Neural cell (in vitro differentiated cells): Measurements from ENCODE around the gene JOSD1. TPM values are rescaled to one million over a fixed set of nuclear protein-coding genes. Genes with fewer than 3 reads are reported as not detected.

ENCODE experiments used
- H2AFZ ChIP-seq: fragments of 200-600, 300-800 bp; sonication (generic), shearing (Covaris generic); 2 replicates; pipeline ENCODE4 v1.6.0; 2014; ENCODE audit warnings: low read depth, mild to moderate bottlenecking, antibody characterized with exemption, low read length, moderate library complexity
- H3F3A ChIP-seq: fragments of 200-600 bp; shearing (Covaris generic); 2 replicates; pipeline ENCODE4 v1.6.1; 2016; ENCODE audit warnings: mild to moderate bottlenecking, moderate library complexity, mixed read lengths, antibody characterized with exemption, low read length; ENCODE audit not compliant: insufficient read depth, poor library complexity, severe bottlenecking
- H3K27ac ChIP-seq: fragments of 200-600, 300-800 bp; sonication (generic), shearing (Covaris generic); 2 replicates; pipeline ENCODE4 v1.5.1; 2014; ENCODE audit warnings: mild to moderate bottlenecking, low read length, moderate library complexity
- H3K27me3 ChIP-seq: fragments of 300-800, 200-600 bp; sonication (generic), shearing (Covaris generic); 2 replicates; pipeline ENCODE4 v1.6.0; 2014; ENCODE audit warnings: mild to moderate bottlenecking, low read depth, low read length, moderate library complexity; ENCODE audit not compliant: insufficient read depth
- H3K36me3 ChIP-seq: fragments of 300-800, 200-600 bp; sonication (generic), shearing (Covaris generic); 2 replicates; pipeline ENCODE4 v1.5.1; 2014; ENCODE audit warnings: mild to moderate bottlenecking, antibody characterized with exemption, low read length, moderate library complexity; ENCODE audit not compliant: insufficient read depth
- H3K4me2 ChIP-seq: fragments of 300-800, 200-600 bp; sonication (generic), shearing (Covaris generic); 2 replicates; pipeline ENCODE4 v1.6.0; 2014; ENCODE audit warnings: mild to moderate bottlenecking, low read length
- H3K4me3 ChIP-seq: fragments of 300-800, 200-600 bp; sonication (generic), shearing (Covaris generic); 2 replicates; pipeline ENCODE4 v1.5.1; 2014; ENCODE audit warnings: mild to moderate bottlenecking, low read length, moderate library complexity
- H3K79me2 ChIP-seq: fragments of 200-600 bp; shearing (Covaris generic); replicated peaks from 2 replicates; pipeline ENCODE4 v1.6.0; 2014; ENCODE audit warnings: mild to moderate bottlenecking, low read length, moderate library complexity; ENCODE audit not compliant: insufficient read depth
- H3K9ac ChIP-seq: fragments of 300-800, 200-600 bp; sonication (generic), shearing (Covaris generic); 2 replicates; pipeline ENCODE4 v1.6.1; 2016; ENCODE audit warnings: mild to moderate bottlenecking, low read length, mixed read lengths
- H3K9me2 ChIP-seq: fragments of 200-600 bp; shearing (Covaris generic); 2 replicates; pipeline ENCODE4 v1.6.1; 2016; ENCODE audit warnings: mild to moderate bottlenecking, low read length, mixed read lengths; ENCODE audit not compliant: insufficient read depth
- H3K9me3 ChIP-seq: fragments of 200-600, 300-800 bp; sonication (generic), shearing (Covaris generic); 2 replicates; pipeline ENCODE4 v1.6.1; 2016; ENCODE audit warnings: mild to moderate bottlenecking, mixed run types, low read length, moderate library complexity, mixed read lengths
- H4K20me1 ChIP-seq: fragments of 200-600 bp; shearing (Covaris generic); 2 replicates; pipeline ENCODE4 v1.6.1; 2016; ENCODE audit warnings: mild to moderate bottlenecking, mixed run types; ENCODE audit not compliant: insufficient read depth
- CTCF ChIP-seq: fragments of 450-650 bp; IDR thresholded peaks from 2 replicates; pipeline ENCODE4 v1.5.1; 2014; ENCODE audit warnings: antibody characterized with exemption, mild to moderate bottlenecking, moderate library complexity; ENCODE audit not compliant: poor library complexity, severe bottlenecking
- EP300 ChIP-seq: fragments of 450-650 bp; conservative IDR thresholded peaks from 2 replicates; pipeline ENCODE4 v1.6.1; 2014; ENCODE audit warnings: antibody characterized with exemption, mild to moderate bottlenecking, moderate library complexity; ENCODE audit not compliant: poor library complexity, severe bottlenecking
- EZH2 ChIP-seq: fragments of 200-600, 300-800 bp; shearing (Covaris generic), sonication (generic); IDR thresholded peaks from 2 replicates; pipeline ENCODE4 v1.6.1; 2014; ENCODE audit warnings: antibody characterized with exemption, low read length, borderline replicate concordance, mild to moderate bottlenecking; ENCODE audit not compliant: insufficient read depth, poor library complexity, severe bottlenecking
- MXI1 ChIP-seq: fragments of 450-650 bp; conservative IDR thresholded peaks from 2 replicates; pipeline ENCODE4 v1.6.1; 2014; ENCODE audit warnings: antibody characterized with exemption, mild to moderate bottlenecking; ENCODE audit not compliant: poor library complexity, severe bottlenecking
- POLR2AphosphoS5 ChIP-seq: IDR thresholded peaks from 2 replicates; pipeline ENCODE4 v1.6.1; 2012
- RAD21 ChIP-seq: fragments of 450-650 bp; conservative IDR thresholded peaks from 2 replicates; pipeline ENCODE4 v1.6.1; 2014; ENCODE audit warnings: antibody characterized with exemption, mild to moderate bottlenecking, moderate library complexity
- REST ChIP-seq: IDR thresholded peaks from 2 replicates; pipeline ENCODE4 v1.6.1; 2012; ENCODE audit warnings: borderline replicate concordance
- SMC3 ChIP-seq: fragments of 450-650 bp; conservative IDR thresholded peaks from 2 replicates; pipeline ENCODE4 v1.6.1; 2014; ENCODE audit warnings: antibody characterized with exemption, mild to moderate bottlenecking, moderate library complexity; ENCODE audit not compliant: poor library complexity
- TAF1 ChIP-seq: IDR thresholded peaks from 2 replicates; pipeline ENCODE4 v1.6.1; 2012; ENCODE audit warnings: low read depth
- polyA plus RNA-seq: library from polyadenylated mRNA; depleted of rRNA; stranded (reverse); fragments of >200 nt; gene quantifications from 2 replicates; pipeline ENCODE4 v1.2.3, GENCODE V29; 2014

Gene JOSD1
- polyA plus RNA-seq, 1 donor from 2014 or later = 71.3 TPM

- H3K27me3 ChIP-seq = no peaks in the 10 kb centered on the region
- H3K27ac ChIP-seq = peak overlapping the region; percentile 74
- no peaks in the 10 kb centered on the region for H3K9me2 ChIP-seq
- H3K79me2 ChIP-seq = peaks cover 47% of the 10 kb centered on the region
- H3K9me3 ChIP-seq = no peaks in the 10 kb centered on the region
- H2AFZ ChIP-seq = no peak overlapping the region
- no peaks in the 10 kb centered on the region for H4K20me1 ChIP-seq
- peak overlapping the region; percentile 88 for H3K9ac ChIP-seq
- H3K36me3 ChIP-seq = no peaks in the 10 kb centered on the region
- peak overlapping the region; percentile 98 for H3K4me3 ChIP-seq
- no peaks in the 10 kb centered on the region for H3F3A ChIP-seq
- no peak for TF ChIP-seq RAD21
- no peak for TF ChIP-seq EP300
- no peak for TF ChIP-seq POLR2AphosphoS5
- TF ChIP-seq REST = no peak
- TF ChIP-seq TAF1 = no peak
- no peak for TF ChIP-seq SMC3
- no peak for TF ChIP-seq EZH2
- no peak for TF ChIP-seq MXI1
- no peak for TF ChIP-seq CTCF
- H3K4me2 ChIP-seq = peak overlapping the region; percentile 57
Measured at GRCh38 chr22:38706901-38707195, 6.1 kb upstream of the JOSD1 start.

- no peaks in the 10 kb centered on the region for H3K9me2 ChIP-seq
- no peak overlapping the region for H2AFZ ChIP-seq
- peak overlapping the region; percentile 74 for H3K27ac ChIP-seq
- H3K27me3 ChIP-seq = no peaks in the 10 kb centered on the region
- peak overlapping the region; percentile 88 for H3K9ac ChIP-seq
- H3K36me3 ChIP-seq = no peaks in the 10 kb centered on the region
- peak overlapping the region; percentile 98 for H3K4me3 ChIP-seq
- H3K4me2 ChIP-seq = peak overlapping the region; percentile 57
- peaks cover 42% of the 10 kb centered on the region for H3K79me2 ChIP-seq
- TF ChIP-seq REST = no peak
- TF ChIP-seq SMC3 = peak; percentile 25
- no peak for TF ChIP-seq TAF1
- no peak for TF ChIP-seq EZH2
- no peak for TF ChIP-seq EP300
- peak; percentile 94 for TF ChIP-seq MXI1
- TF ChIP-seq POLR2AphosphoS5 = no peak
- peak; percentile 6 for TF ChIP-seq RAD21
- no peak for TF ChIP-seq CTCF
- H3K9me3 ChIP-seq = no peaks in the 10 kb centered on the region
- H4K20me1 ChIP-seq = no peaks in the 10 kb centered on the region
- no peaks in the 10 kb centered on the region for H3F3A ChIP-seq
Measured at GRCh38 chr22:38706101-38706900, 5.6 kb upstream of the JOSD1 start.
